Neutrophil (primary cell): ENCODE data around the gene SLC10A7.

ENCODE experiments used
- H3K27ac ChIP-seq: fragments of 200-600 bp; sonication (generic); 2 replicates; pipeline ENCODE4 v1.5.1; 2016; ENCODE audit warnings: mild to moderate bottlenecking, moderate library complexity
- H3K27me3 ChIP-seq: fragments of 200-600 bp; sonication (generic); 2 replicates; pipeline ENCODE4 v1.6.0; 2016; ENCODE audit warnings: mild to moderate bottlenecking
- H3K36me3 ChIP-seq: fragments of 200-600 bp; sonication (generic); 2 replicates; pipeline ENCODE4 v1.5.1; 2017
- H3K4me1 ChIP-seq, 2 experiments: fragments of 200-600 bp in 1 of 2; sonication (generic) in 1 of 2; 1 replicate in 1 of 2; 2 replicates in 1 of 2; pipeline versions ENCODE4 v1.5.1 to v1.6.1; 2013 to 2016; ENCODE audit warnings: low read depth in 1 of 2, low read length in 1 of 2, mild to moderate bottlenecking in 1 of 2, moderate library complexity in 1 of 2; ENCODE audit not compliant: control insufficient read depth in 1 of 2, insufficient read depth in 1 of 2
- H3K4me3 ChIP-seq, 2 experiments: fragments of 200-600 bp in 1 of 2; sonication (generic) in 1 of 2; 1 replicate in 1 of 2; 2 replicates in 1 of 2; pipeline ENCODE4 v1.5.1; 2013 to 2016; ENCODE audit warnings: low read depth in 1 of 2, low read length in 1 of 2, mild to moderate bottlenecking in 1 of 2, moderate library complexity in 1 of 2
- H3K9me3 ChIP-seq: fragments of 200-600 bp; sonication (generic); 2 replicates; pipeline ENCODE4 v1.5.1; 2016
- CTCF ChIP-seq: fragments of 200-600 bp; sonication (generic); IDR thresholded peaks from 2 replicates; pipeline ENCODE4 v1.5.1; 2016; ENCODE audit warnings: antibody characterized with exemption

Gene SLC10A7

GRCh38 chr4:146485968-146486367 is 35.8 kb downstream of the SLC10A7 start:
- H3K4me3 ChIP-seq: no peak overlapping the region
- no peak for TF ChIP-seq CTCF
- H3K27ac ChIP-seq: no peak overlapping the region
- no peaks in the 10 kb centered on the region for H3K4me1 ChIP-seq
- H3K27me3 ChIP-seq: no peaks in the 10 kb centered on the region
- H3K36me3 ChIP-seq: no peaks in the 10 kb centered on the region
- H3K9me3 ChIP-seq: no peaks in the 10 kb centered on the region

GRCh38 chr4:146482788-146483187 is 39.0 kb downstream of the SLC10A7 start:
- TF ChIP-seq CTCF: no peak
- Histone ChIP-seq H3K4me3 (no peak overlapping the region), H3K36me3 (no peaks in the 10 kb centered on the region), H3K27me3 (no peaks in the 10 kb centered on the region), H3K9me3 (no peaks in the 10 kb centered on the region), H3K4me1 (no peaks in the 10 kb centered on the region), H3K27ac (no peak overlapping the region)

- H3K27ac ChIP-seq: no peak overlapping the region
- H3K4me1 ChIP-seq: no peaks in the 10 kb centered on the region
- no peaks in the 10 kb centered on the region for H3K36me3 ChIP-seq
- no peaks in the 10 kb centered on the region for H3K9me3 ChIP-seq
- H3K27me3 ChIP-seq: no peaks in the 10 kb centered on the region
- no peak for TF ChIP-seq CTCF
- H3K4me3 ChIP-seq: no peak overlapping the region
Measured at GRCh38 chr4:146481246-146481645, 40.5 kb downstream of the SLC10A7 start.

- no peak for TF ChIP-seq CTCF
- H3K9me3 ChIP-seq: no peaks in the 10 kb centered on the region
- H3K4me1 ChIP-seq: no peaks in the 10 kb centered on the region
- no peak overlapping the region for H3K4me3 ChIP-seq
- H3K27me3 ChIP-seq: no peaks in the 10 kb centered on the region
- no peaks in the 10 kb centered on the region for H3K36me3 ChIP-seq
- no peak overlapping the region for H3K27ac ChIP-seq
Measured at GRCh38 chr4:146478009-146478408, 43.7 kb downstream of the SLC10A7 start.

GRCh38 chr4:146477054-146477453 is 44.7 kb downstream of the SLC10A7 start:
- Histone ChIP-seq H3K4me1 (no peaks in the 10 kb centered on the region), H3K4me3 (no peak overlapping the region), H3K9me3 (no peaks in the 10 kb centered on the region), H3K27me3 (no peaks in the 10 kb centered on the region), H3K27ac (no peak overlapping the region), H3K36me3 (no peaks in the 10 kb centered on the region)
- TF ChIP-seq CTCF: no peak

- H3K27ac ChIP-seq: no peak overlapping the region
- H3K9me3 ChIP-seq: no peaks in the 10 kb centered on the region
- TF ChIP-seq CTCF: no peak
- no peak overlapping the region for H3K4me3 ChIP-seq
- H3K36me3 ChIP-seq: no peaks in the 10 kb centered on the region
- H3K4me1 ChIP-seq: no peaks in the 10 kb centered on the region
- H3K27me3 ChIP-seq: no peaks in the 10 kb centered on the region
Measured at GRCh38 chr4:146472404-146472803, 49.3 kb downstream of the SLC10A7 start.
